Keratinocyte (primary cell): ENCODE data around the gene LCP2. TPM values are rescaled to one million over a fixed set of nuclear protein-coding genes. Genes with fewer than 3 reads are reported as not detected.

Experiments
- DNase-seq: peaks from one replicate; pipeline ENCODE4 v3.0.0-alpha.2; 2011; ENCODE audit warnings: low read depth, missing footprints, low spot score
- FAIRE-seq: peaks from 2 replicates; lab custom pipeline; 2011; peaks lifted over from hg19 to GRCh38; lab: Jason Lieb, UNC
- H2AFZ ChIP-seq: 2 replicates; pipeline ENCODE4 v1.6.0; 2012; ENCODE audit warnings: low read length, control low read depth, inconsistent platforms; ENCODE audit not compliant: control insufficient read depth
- H3K27ac ChIP-seq: 2 replicates; pipeline ENCODE4 v1.5.1; 2011; ENCODE audit warnings: low read length; ENCODE audit not compliant: control insufficient read depth, insufficient read depth
- H3K27me3 ChIP-seq: 3 replicates; pipeline ENCODE4 v1.6.0; 2011; ENCODE audit warnings: low read length; ENCODE audit not compliant: control insufficient read depth, insufficient read depth; ENCODE audit errors: extremely low read depth
- H3K36me3 ChIP-seq, 2 experiments: 2 replicates in 1 of 2; 3 replicates in 1 of 2; pipeline ENCODE4 v1.5.1; 2011; ENCODE audit warnings: low read length in 2 of 2, mild to moderate bottlenecking in 1 of 2; ENCODE audit not compliant: control insufficient read depth in 2 of 2, insufficient read depth in 2 of 2; ENCODE audit errors: extremely low read depth in 1 of 2
- H3K4me1 ChIP-seq: 3 replicates; pipeline ENCODE4 v1.5.1; 2011; ENCODE audit warnings: low read length; ENCODE audit not compliant: control insufficient read depth, insufficient read depth; ENCODE audit errors: extremely low read depth
- H3K4me2 ChIP-seq: 3 replicates; pipeline ENCODE4 v1.6.0; 2011; ENCODE audit warnings: low read depth, low read length; ENCODE audit not compliant: control insufficient read depth, insufficient read depth; ENCODE audit errors: extremely low read depth
- H3K4me3 ChIP-seq, 3 experiments: fragments of 200-600 bp in 1 of 3; sonication (generic) in 1 of 3; 2 replicates in 2 of 3; 3 replicates in 1 of 3; pipeline ENCODE4 v1.5.1; 2011 to 2016; ENCODE audit warnings: low read length in 3 of 3, mild to moderate bottlenecking in 3 of 3, control low read depth in 2 of 3, inconsistent platforms in 1 of 3, low read depth in 1 of 3, mixed read lengths in 1 of 3, mixed run types in 1 of 3, moderate library complexity in 1 of 3; ENCODE audit not compliant: control insufficient read depth in 2 of 3, insufficient read depth in 2 of 3; ENCODE audit errors: extremely low read depth in 1 of 3
- H3K79me2 ChIP-seq: 2 replicates; pipeline ENCODE4 v1.6.0; 2012; ENCODE audit warnings: low read length; ENCODE audit not compliant: control insufficient read depth, insufficient read depth
- H3K9ac ChIP-seq: 3 replicates; pipeline ENCODE4 v1.6.0; 2011; ENCODE audit warnings: low read length; ENCODE audit not compliant: control insufficient read depth, insufficient read depth; ENCODE audit errors: extremely low read depth
- H3K9me1 ChIP-seq: 3 replicates; pipeline ENCODE4 v1.6.0; 2011; ENCODE audit warnings: low read length; ENCODE audit not compliant: control insufficient read depth, insufficient read depth; ENCODE audit errors: extremely low read depth
- H3K9me3 ChIP-seq: 2 replicates; pipeline ENCODE4 v1.5.1; 2012; ENCODE audit warnings: low read depth, low read length; ENCODE audit not compliant: control insufficient read depth
- H4K20me1 ChIP-seq: 3 replicates; pipeline ENCODE4 v1.6.0; 2011; ENCODE audit warnings: low read length; ENCODE audit not compliant: control insufficient read depth, insufficient read depth; ENCODE audit errors: extremely low read depth
- CTCF ChIP-seq, 3 experiments: IDR thresholded peaks in 1 of 3; conservative IDR thresholded peaks in 1 of 3; optimal IDR thresholded peaks in 1 of 3; 2 replicates in 2 of 3; 3 replicates in 1 of 3; pipeline versions ENCODE3 to v1.5.1; 2011; ENCODE audit warnings: low read length in 3 of 3, mild to moderate bottlenecking in 3 of 3, moderate library complexity in 2 of 3, control low read depth in 1 of 3, inconsistent platforms in 1 of 3; ENCODE audit not compliant: insufficient read depth in 2 of 3; ENCODE audit errors: extremely low read depth in 1 of 3
- EZH2 ChIP-seq: IDR thresholded peaks from one replicate; pipeline ENCODE4 v1.6.1; 2012; ENCODE audit warnings: inconsistent platforms, mild to moderate bottlenecking, low read length, moderate library complexity
- dilution Hi-C: fragments of 300-500 bp; cut with MboI; formaldehyde crosslinking; loops from one replicate; pipeline ENCODE4 v1.7.0; 2020; ENCODE audit warnings: low sequenced_read_pairs; ENCODE audit not compliant: extremely low pct_ligation_motif_present
- polyA plus RNA-seq, 5 experiments: library from polyadenylated mRNA; depleted of rRNA in 3 of 5; stranded (reverse) in 3 of 5; stranded (forward) in 1 of 5; unstranded in 1 of 5; fragments of >200 nt; gene quantifications; 1 replicate in 1 of 5; 2 replicates in 3 of 5; 3 replicates in 1 of 5; pipeline versions ENCODE4 v1.2.1 to v1.2.3, GENCODE V29; 2011 to 2012; ENCODE audit warnings: missing spikeins in 2 of 5, low read depth in 1 of 5, low replicate concordance in 1 of 5

The LCP2 gene
- polyA plus RNA-seq, 1 donor (not counting 4 experiments of a cell fraction or from before 2014, with no cell fraction given), result not detected

GRCh38 chr5:170266570-170267381 lies 30.8 kb downstream of the LCP2 start:
- H3K4me1 ChIP-seq, result no peaks in the 10 kb centered on the region
- peaks cover 16% of the 10 kb centered on the region for H3K27me3 ChIP-seq
- H3K27ac ChIP-seq, result no peak overlapping the region
- no peak overlapping the region for H3K9ac ChIP-seq
- no peaks in the 10 kb centered on the region for H4K20me1 ChIP-seq
- H3K9me3 ChIP-seq, result no peaks in the 10 kb centered on the region
- no peaks in the 10 kb centered on the region for H3K36me3 ChIP-seq
- no peak overlapping the region for H3K4me2 ChIP-seq
- no peaks in the 10 kb centered on the region for H3K79me2 ChIP-seq
- no peak overlapping the region for H2AFZ ChIP-seq
- no peaks in the 10 kb centered on the region for H3K9me1 ChIP-seq
- H3K4me3 ChIP-seq, result no peak overlapping the region
- TF ChIP-seq EZH2, result peak; percentile 6
- TF ChIP-seq CTCF (optimal IDR thresholded peaks at IDR 0.05 in 1 of 3, IDR thresholded peaks at IDR 0.05 in 1 of 3, conservative IDR thresholded peaks at IDR 0.05 in 1 of 3; ENCODE audit: extremely low read depth in 1 of 3, insufficient read depth in 2 of 3, low read length in 3 of 3), result no peak
- FAIRE-seq (no peak), DNase-seq (no peak)
- dilution Hi-C loops, result no loop called here

- FAIRE-seq, result no peak
- Histone ChIP-seq H3K36me3 (no peaks in the 10 kb centered on the region), H3K27me3 (peaks cover 16% of the 10 kb centered on the region), H3K9me1 (no peaks in the 10 kb centered on the region), H3K9me3 (no peaks in the 10 kb centered on the region), H2AFZ (no peak overlapping the region), H3K4me1 (no peaks in the 10 kb centered on the region), H3K4me2 (no peak overlapping the region), H3K79me2 (no peaks in the 10 kb centered on the region), H4K20me1 (no peaks in the 10 kb centered on the region), H3K27ac (no peak overlapping the region), H3K4me3 (no peak overlapping the region), H3K9ac (no peak overlapping the region)
- DNase-seq, result no peak
- peak; percentile 13 for TF ChIP-seq EZH2
- TF ChIP-seq CTCF (optimal IDR thresholded peaks at IDR 0.05 in 1 of 3, IDR thresholded peaks at IDR 0.05 in 1 of 3, conservative IDR thresholded peaks at IDR 0.05 in 1 of 3; ENCODE audit: extremely low read depth in 1 of 3, insufficient read depth in 2 of 3, low read length in 3 of 3), result no peak
- dilution Hi-C loops, result no loop called here
These were observed 32.1 kb downstream of the LCP2 start for GRCh38 chr5:170265522-170265921.
